Measurements from ENCODE around the gene ARMCX1. TPM values are rescaled to one million over a fixed set of nuclear protein-coding genes. Genes with fewer than 3 reads are reported as not detected.
"Not testable (repeated sequence)": the region's sequence is repeated elsewhere in the genome, so short reads cannot be mapped to it uniquely, and the experiment has no call there.

The ARMCX1 gene
- total RNA-seq, 2 donors from 2014 or later, result 7.9 to 17.9 TPM

- Histone ChIP-seq H3K27ac (no peak overlapping the region), H3K27me3 (no peaks in the 10 kb centered on the region), H3K9me3 (no peaks in the 10 kb centered on the region), H3K4me3 (no peak overlapping the region), H3K4me1 (no peaks in the 10 kb centered on the region), H3K36me3 (replicated peaks in 1 of 2; ENCODE audit: insufficient read depth in 1 of 2, low read depth in 2 of 2) (no peaks in the 10 kb centered on the region)
- ATAC-seq (peak; percentile 78), DNase-seq (peak; percentile 21 to 45 (median 31))
- 0 to 8% methylated on average over 5 of the region's 5 CpGs for WGBS, 2 donors
- TF ChIP-seq CTCF (IDR thresholded peaks at IDR 0.05) (peak; percentile 28 to 81 (median 70)), POLR2A (IDR thresholded peaks at IDR 0.05) (no peak)
- intact Hi-C loops (cut with DNase I), result no loop called here
Observed at GRCh38 chrX:101595739-101596419, 45.5 kb downstream of the ARMCX1 start.

DNA sequence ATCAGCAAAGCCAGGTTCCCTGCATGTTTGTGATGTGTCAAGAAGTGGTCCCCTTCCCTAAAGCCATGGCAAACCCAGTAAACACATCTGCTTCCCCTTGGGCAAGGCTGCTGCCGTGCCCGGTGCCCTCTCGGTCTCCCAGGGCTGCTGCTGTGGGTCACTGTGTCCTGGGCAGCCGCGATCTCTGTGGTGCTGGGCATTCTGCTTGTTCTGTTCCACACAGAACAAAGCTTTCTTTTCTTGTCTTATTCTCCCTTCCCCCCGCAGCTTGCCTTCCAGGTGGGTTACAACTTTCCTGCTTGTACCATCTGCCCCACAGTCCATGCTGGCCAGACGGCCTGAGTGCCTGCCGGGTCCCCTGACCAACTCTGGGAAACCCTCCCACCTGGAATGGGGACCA is 49.2 kb downstream of the ARMCX1 start:
- H3K27me3 ChIP-seq; DNase-seq; intact Hi-C loops (cut with DNase I); H3K4me1 ChIP-seq; H3K9me3 ChIP-seq; H3K27ac ChIP-seq; H3K4me3 ChIP-seq; H3K36me3 ChIP-seq (replicated peaks in 1 of 2; ENCODE audit: insufficient read depth in 1 of 2, low read depth in 2 of 2); ATAC-seq: not testable (repeated sequence)
- WGBS, 2 donors, result no CpG with 5 or more reads among the region's 8 CpGs

DNA sequence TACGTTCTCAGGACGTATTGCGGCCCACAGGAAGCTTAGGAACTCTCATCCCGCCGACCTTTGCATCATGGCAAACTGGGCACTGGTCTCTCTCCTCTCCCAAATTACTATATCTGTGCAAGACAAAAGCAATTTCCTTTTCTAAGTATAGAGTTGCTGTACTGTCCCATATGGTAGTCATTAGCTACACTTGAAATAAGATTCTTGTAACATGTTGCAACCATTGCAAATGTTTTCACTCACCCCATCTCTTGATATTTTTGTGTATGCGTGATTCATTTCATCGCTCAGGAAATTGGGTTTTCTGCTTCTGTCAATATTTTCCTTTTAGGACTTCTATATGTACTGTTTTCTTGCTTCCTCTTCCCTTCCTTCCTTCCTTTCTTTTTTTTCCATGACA is 51.7 kb downstream of the ARMCX1 start:
- WGBS, 2 donors, result 80 to 90% methylated on average over 2 to 7 of the region's 7 CpGs
- intact Hi-C loops (cut with DNase I), result no loop called here
- no peaks in the 10 kb centered on the region for H3K9me3 ChIP-seq
- no peak for TF ChIP-seq CTCF (IDR thresholded peaks at IDR 0.05)
- H3K4me1 ChIP-seq, result no peaks in the 10 kb centered on the region
- H3K4me3 ChIP-seq, result no peak overlapping the region
- no peaks in the 10 kb centered on the region for H3K36me3 ChIP-seq (replicated peaks in 1 of 2; ENCODE audit: insufficient read depth in 1 of 2, low read depth in 2 of 2)
- ATAC-seq (no peak), DNase-seq (no peak)
- no peaks in the 10 kb centered on the region for H3K27me3 ChIP-seq
- no peak overlapping the region for H3K27ac ChIP-seq

Other genes with a start within 250 kb of the ARMCX1 start
- 1 to 10 TPM; 5.3 to 5.7 TPM for gene TIMM8A, start 201.8 kb upstream of the ARMCX1 start, total RNA-seq
- 1 to 10 TPM; 2.6 to 4.0 TPM for gene BTK, start 164.4 kb upstream of the ARMCX1 start, total RNA-seq
- gene RPL36A, start 159.5 kb upstream of the ARMCX1 start, total RNA-seq, result 100 to 1,000 TPM; 369 to 821 TPM
- gene GLA, start 142.6 kb upstream of the ARMCX1 start, total RNA-seq, result 1 to 10 TPM; 6.2 to 7.6 TPM
- gene HNRNPH2, start 142.3 kb upstream of the ARMCX1 start, total RNA-seq, result 10 to 100 TPM; 24.1 to 25.7 TPM
- 1 to 10 TPM; 6.5 to 6.6 TPM for gene ARMCX4, start 65.1 kb upstream of the ARMCX1 start, total RNA-seq
- gene ARMCX6, start 67.5 kb downstream of the ARMCX1 start, total RNA-seq, result 10 to 100 TPM; 13.5 to 18.5 TPM
- gene ARMCX3, start 72.6 kb downstream of the ARMCX1 start, total RNA-seq, result 10 to 100 TPM; 35.3 to 57.1 TPM
- 10 to 100 TPM; 14.2 to 18.4 TPM for gene ARMCX2, start 109.3 kb downstream of the ARMCX1 start, total RNA-seq